A549 (cell line): ENCODE results near the gene COL24A1. TPM values are rescaled to one million over a fixed set of nuclear protein-coding genes. Genes with fewer than 3 reads are reported as not detected.

Source experiments
- ATAC-seq, 2 experiments: fragments of 200-7000 bp in 1 of 2; fragments of >200 bp in 1 of 2; cut with Nextera tagmentation in 1 of 2; cut with Tn5 transposase in 1 of 2; 3 replicates each; pipeline versions ENCODE4 v1.8.0 to v1.9.1; 2018 to 2020; ENCODE audit warnings: mild to moderate bottlenecking in 1 of 2, moderate library complexity in 1 of 2
- CTCF ChIA-PET: fragments of 300-600 bp; sonication (Branson Sonifier 250); formaldehyde crosslinking; extraction: SDS; loops from one replicate; lab custom pipeline; 2021; ENCODE audit warnings: antibody characterized with exemption, inconsistent platforms; lab: Yijun Ruan, JAX
- POLR2A ChIA-PET: fragments of 350-600 bp; formaldehyde crosslinking; extraction: SDS; loops from one replicate; lab custom pipeline; 2021; ENCODE audit warnings: antibody characterized with exemption, inconsistent platforms; lab: Yijun Ruan, JAX
- DNase-seq, 2 experiments: peaks; one replicate each; pipeline versions ENCODE4 v3.0.0 to v3.0.0-alpha.2; 2011 to 2016; ENCODE audit warnings: low read depth in 1 of 2, low spot score in 1 of 2
- FAIRE-seq: peaks from 2 replicates; lab custom pipeline; 2011; peaks lifted over from hg19 to GRCh38; lab: Jason Lieb, UNC
- H3K27ac ChIP-seq, 2 experiments: fragments of >200 bp; sonication (Bioruptor Twin); formaldehyde crosslinking; 3 replicates each; pipeline ENCODE4 v1.5.1; 2016 to 2017
- H3K4me1 ChIP-seq: fragments of >200 bp; sonication (Bioruptor Twin); formaldehyde crosslinking; 3 replicates; pipeline ENCODE4 v1.6.1; 2016
- H3K4me2 ChIP-seq: fragments of >200 bp; sonication (Bioruptor Twin); formaldehyde crosslinking; 3 replicates; pipeline ENCODE4 v1.6.1; 2016
- H3K4me3 ChIP-seq: fragments of >200 bp; sonication (Bioruptor Twin); formaldehyde crosslinking; 3 replicates; pipeline ENCODE4 v1.5.1; 2016
- H3K9me3 ChIP-seq: fragments of >200 bp; sonication (Bioruptor Twin); formaldehyde crosslinking; 3 replicates; pipeline ENCODE4 v1.6.1; 2016
- BHLHE40 ChIP-seq: IDR thresholded peaks from 2 replicates; pipeline ENCODE4 v1.6.1; 2012; ENCODE audit warnings: low read depth, low read length, inconsistent platforms
- CHD4 ChIP-seq: fragments of 200-600 bp; sonication (generic); IDR thresholded peaks from 2 replicates; pipeline ENCODE4 v1.6.1; 2016; ENCODE audit warnings: antibody characterized with exemption, mild to moderate bottlenecking, borderline replicate concordance
- HOXB5 ChIP-seq: fragments of 250-450 bp; sonication (Bioruptor Pico); IDR thresholded peaks from 2 replicates; pipeline ENCODE4 v1.5.0; 2020; ENCODE audit warnings: mild to moderate bottlenecking, moderate library complexity
- KDM5A ChIP-seq: fragments of 200-600 bp; sonication (generic); IDR thresholded peaks from 2 replicates; pipeline ENCODE4 v1.6.1; 2016; ENCODE audit warnings: antibody characterized with exemption, mild to moderate bottlenecking
- MAFK ChIP-seq: fragments of 450-650 bp; IDR thresholded peaks from 2 replicates; pipeline ENCODE4 v1.6.1; 2014; ENCODE audit not compliant: partially characterized antibody
- POLR2A ChIP-seq: IDR thresholded peaks from 2 replicates; pipeline ENCODE4 v1.6.1; 2012; ENCODE audit warnings: mild to moderate bottlenecking, low read length
- SMC3 ChIP-seq: fragments of >200 bp; sonication (Bioruptor Twin); formaldehyde crosslinking; IDR thresholded peaks from 3 replicates; pipeline ENCODE4 v1.6.1; 2018; ENCODE audit warnings: inconsistent platforms
- ZC3H11A ChIP-seq: fragments of 450-650 bp; IDR thresholded peaks from 2 replicates; pipeline ENCODE4 v1.6.1; 2014; ENCODE audit warnings: antibody characterized with exemption, mild to moderate bottlenecking
- ZNF302 ChIP-seq: fragments of 250-450 bp; sonication (Bioruptor Pico); IDR thresholded peaks from 2 replicates; pipeline ENCODE4 v1.9.0; 2021; ENCODE audit warnings: inconsistent platforms, mild to moderate bottlenecking, moderate library complexity
- ZSCAN20 ChIP-seq: fragments of 250-450 bp; sonication (Bioruptor Pico); IDR thresholded peaks from 2 replicates; pipeline ENCODE4 v1.8.0; 2022; ENCODE audit warnings: mild to moderate bottlenecking, moderate library complexity
- WGBS: methylation state at CpG from one replicate; pipeline ENCODE4 v1.1.6; 2017; ENCODE audit errors: missing lambda C conversion rate; 5-methylcytosine and 5-hydroxymethylcytosine counted together
- polyA plus RNA-seq, 4 experiments: library from polyadenylated mRNA; depleted of rRNA in 3 of 4; stranded (reverse); fragments of >200 nt; fragmentation: RNase III in 1 of 4; extraction: RNeasy Plus Mini Kit Qiagen cat#74134 plus additional on column Dnase treatment in 1 of 4; gene quantifications; 2 replicates in 3 of 4; 3 replicates in 1 of 4; pipeline ENCODE4 v1.2.3, GENCODE V29; 2011 to 2017
- TF ChIP-seq, protein P1 (sequence below): IDR thresholded peaks from 2 replicates; pipeline ENCODE4 v1.6.1; 2012
- TF ChIP-seq, protein P2 (sequence below): fragments of 150-350 bp; IDR thresholded peaks from 2 replicates; pipeline ENCODE4 v1.6.1; 2014; ENCODE audit warnings: low read depth, mild to moderate bottlenecking, low read length
- TF ChIP-seq, protein P3 (sequence below): fragments of >200 bp; sonication (Bioruptor Twin); formaldehyde crosslinking; IDR thresholded peaks from 3 replicates; pipeline ENCODE4 v1.5.1; 2016

Gene COL24A1
- polyA plus RNA-seq, 2 of the 4 experiments (the other 2 are of a cell fraction) = 0.03 to 0.13 TPM

DNA sequence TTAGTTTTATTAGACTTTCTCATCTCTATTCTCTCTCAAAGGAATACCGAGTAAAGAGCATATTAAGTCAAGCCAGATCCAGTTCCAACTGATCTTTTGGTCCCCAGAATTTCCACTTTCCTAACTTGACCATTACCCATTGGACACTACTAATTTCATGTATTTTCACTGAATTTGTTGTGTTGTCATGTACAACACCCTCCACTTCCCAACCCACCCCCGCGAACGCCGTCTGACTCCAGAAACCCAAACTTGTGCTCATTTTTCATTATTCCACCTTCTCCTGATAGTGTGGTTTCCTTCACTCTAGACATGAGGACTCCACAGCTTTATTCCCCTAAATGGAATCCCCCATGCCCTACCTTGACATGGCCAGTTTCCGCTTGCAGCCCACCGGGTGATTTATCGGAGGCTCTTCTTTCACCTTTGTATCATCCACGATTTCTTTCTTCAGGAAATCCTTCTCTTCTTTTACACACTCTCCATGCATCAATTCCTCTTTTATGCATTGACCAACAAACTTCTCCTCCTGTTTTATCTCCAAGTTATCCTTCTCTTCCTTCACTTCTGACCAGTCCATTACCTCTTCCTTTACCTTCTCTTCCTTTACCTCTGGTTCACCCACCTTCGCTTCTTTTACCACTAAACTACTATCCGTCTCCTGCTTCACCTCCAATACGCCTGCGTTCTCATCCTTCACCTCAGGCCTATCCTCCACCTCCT is 449.1 kb downstream of the COL24A1 start:
- no peak for FAIRE-seq
- no peak for DNase-seq
- Histone ChIP-seq H3K27ac (peak overlapping the region; percentile 90 to 96), H3K4me3 (peak overlapping the region; percentile 99), H3K4me2 (peak overlapping the region; percentile 99), H3K9me3 (no peaks in the 10 kb centered on the region), H3K4me1 (peaks cover 8% of the 10 kb centered on the region)
- no peak; a peak in 1 of 6 replicates for ATAC-seq
- no peak for TF ChIP-seq POLR2A
- TF ChIP-seq, protein P1, sequence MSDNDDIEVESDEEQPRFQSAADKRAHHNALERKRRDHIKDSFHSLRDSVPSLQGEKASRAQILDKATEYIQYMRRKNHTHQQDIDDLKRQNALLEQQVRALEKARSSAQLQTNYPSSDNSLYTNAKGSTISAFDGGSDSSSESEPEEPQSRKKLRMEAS = no peak
- TF ChIP-seq ZC3H11A = no peak
- TF ChIP-seq SMC3 = no peak
- TF ChIP-seq, protein P2, sequence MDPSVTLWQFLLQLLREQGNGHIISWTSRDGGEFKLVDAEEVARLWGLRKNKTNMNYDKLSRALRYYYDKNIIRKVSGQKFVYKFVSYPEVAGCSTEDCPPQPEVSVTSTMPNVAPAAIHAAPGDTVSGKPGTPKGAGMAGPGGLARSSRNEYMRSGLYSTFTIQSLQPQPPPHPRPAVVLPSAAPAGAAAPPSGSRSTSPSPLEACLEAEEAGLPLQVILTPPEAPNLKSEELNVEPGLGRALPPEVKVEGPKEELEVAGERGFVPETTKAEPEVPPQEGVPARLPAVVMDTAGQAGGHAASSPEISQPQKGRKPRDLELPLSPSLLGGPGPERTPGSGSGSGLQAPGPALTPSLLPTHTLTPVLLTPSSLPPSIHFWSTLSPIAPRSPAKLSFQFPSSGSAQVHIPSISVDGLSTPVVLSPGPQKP = no peak
- WGBS = 13% methylated on average over 13 of the region's 13 CpGs
- ChIA-PET POLR2A (interaction anchor here (0.9 to 1.0 kb wide), 2 partner anchors 12 to 242 kb away, joined by 3 to 4 read pairs; partner anchors contain the start of gene DDAH1), CTCF (interaction anchor here (1.0 to 2.1 kb wide), 5 partner anchors 10 to 410 kb away, joined by 3 to 9 read pairs (median 4); no protein-coding TSS in a partner anchor)

DNA sequence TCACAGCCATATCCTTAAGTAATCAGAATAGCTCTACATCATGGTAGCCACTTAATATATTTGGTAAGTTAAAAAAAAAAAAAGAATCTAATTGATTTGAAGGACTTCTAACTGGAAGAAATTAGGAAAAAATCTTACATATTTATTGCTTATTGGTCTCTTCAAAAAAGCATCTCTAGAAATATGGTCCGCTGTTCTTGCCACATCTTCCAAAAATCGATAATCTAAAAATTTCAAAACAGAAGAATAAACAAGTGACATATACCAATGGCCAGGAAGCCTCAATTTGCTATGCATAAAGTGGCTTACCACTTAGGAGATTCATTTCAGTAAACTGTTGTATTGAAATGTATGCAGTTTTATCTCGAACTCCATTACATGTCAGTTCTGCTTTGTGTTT is 450.6 kb downstream of the COL24A1 start:
- POLR2A ChIA-PET = interaction anchor here (0.6 kb wide), 1 partner anchor 8 kb away, joined by 3 read pairs; no protein-coding TSS in a partner anchor
- CTCF ChIA-PET = interaction anchor here (1.1 kb wide), 1 partner anchor 75 kb away, joined by 3 read pairs; no protein-coding TSS in a partner anchor

DNA sequence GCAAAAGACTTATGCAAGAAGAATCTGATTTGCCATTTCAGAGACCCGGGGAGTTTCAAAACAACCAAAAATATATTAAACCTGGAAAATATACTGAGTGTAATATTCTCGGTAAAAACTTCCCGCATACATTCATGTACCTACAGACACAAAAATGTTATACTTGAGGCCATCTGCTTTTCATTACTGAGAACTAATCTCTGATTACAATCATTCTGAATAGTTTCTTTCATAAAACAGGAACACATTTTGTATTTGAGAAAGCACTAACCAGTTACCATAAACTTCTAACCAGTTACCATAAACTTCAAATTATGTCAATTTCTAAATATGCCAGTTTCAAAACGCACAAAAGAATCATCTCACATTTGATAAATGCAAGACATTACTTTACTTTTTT is 456.1 kb downstream of the COL24A1 start:
- DNase-seq = no peak
- no peak for ATAC-seq
- Histone ChIP-seq H3K4me1 (no peaks in the 10 kb centered on the region), H3K4me2 (no peak overlapping the region), H3K9me3 (no peaks in the 10 kb centered on the region), H3K4me3 (no peak overlapping the region), H3K27ac (no peak overlapping the region)
- POLR2A ChIA-PET = interaction anchor here (1.2 kb wide), 1 partner anchor 8 kb away, joined by 3 read pairs; the partner anchor contains the start of gene ZNHIT6
- WGBS = 96% methylated on average over 4 of the region's 4 CpGs
- CTCF ChIA-PET = interaction anchor here (1.3 to 4.3 kb wide), 2 partner anchors 8 to 393 kb away, joined by 3 to 23 read pairs; no protein-coding TSS in a partner anchor
- no peak for FAIRE-seq
- TF ChIP-seq, protein P1 = no peak
- TF ChIP-seq KDM5A = no peak

More for the DNA sequence above, 450.6 kb downstream of the COL24A1 start:
- DNase-seq (no peak), FAIRE-seq (no peak), ATAC-seq (no peak)
- Histone ChIP-seq H3K9me3 (no peaks in the 10 kb centered on the region), H3K27ac (no peak overlapping the region), H3K4me1 (peaks cover 8% of the 10 kb centered on the region), H3K4me3 (no peak overlapping the region), H3K4me2 (peak overlapping the region; percentile 99)
- no peak for TF ChIP-seq ZSCAN20 (CRISPR knock-in tag)
- TF ChIP-seq HOXB5 (CRISPR knock-in tag) = no peak
- 86% methylated on average over 3 of the region's 3 CpGs for WGBS

DNA sequence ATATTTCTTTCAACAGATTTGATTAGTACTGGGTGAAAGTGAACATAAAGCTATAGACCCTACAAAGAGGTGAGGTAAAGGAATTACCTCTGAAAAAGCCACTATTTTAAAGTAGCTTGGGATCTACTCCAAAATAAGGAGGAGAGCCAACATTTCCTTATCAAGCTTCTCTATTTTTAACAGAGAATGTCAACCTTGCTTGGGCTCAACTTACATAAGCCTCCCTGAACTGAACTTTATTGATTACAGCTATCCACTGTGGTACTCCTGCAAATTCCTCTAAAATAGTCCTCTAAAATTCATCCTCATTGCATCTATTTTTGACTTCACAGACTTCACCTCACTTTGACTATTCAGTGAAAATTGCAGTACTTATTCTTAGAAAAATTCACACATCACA is 458.7 kb downstream of the COL24A1 start:
- POLR2A ChIA-PET = interaction anchor here (0.5 kb wide), 2 partner anchors 8 to 69 kb away, joined by 3 read pairs; no protein-coding TSS in a partner anchor
- FAIRE-seq = no peak
- TF ChIP-seq MAFK (no peak), CHD4 (no peak), BHLHE40 (no peak), ZNF302 (CRISPR knock-in tag) (no peak)
- TF ChIP-seq, protein P3, sequence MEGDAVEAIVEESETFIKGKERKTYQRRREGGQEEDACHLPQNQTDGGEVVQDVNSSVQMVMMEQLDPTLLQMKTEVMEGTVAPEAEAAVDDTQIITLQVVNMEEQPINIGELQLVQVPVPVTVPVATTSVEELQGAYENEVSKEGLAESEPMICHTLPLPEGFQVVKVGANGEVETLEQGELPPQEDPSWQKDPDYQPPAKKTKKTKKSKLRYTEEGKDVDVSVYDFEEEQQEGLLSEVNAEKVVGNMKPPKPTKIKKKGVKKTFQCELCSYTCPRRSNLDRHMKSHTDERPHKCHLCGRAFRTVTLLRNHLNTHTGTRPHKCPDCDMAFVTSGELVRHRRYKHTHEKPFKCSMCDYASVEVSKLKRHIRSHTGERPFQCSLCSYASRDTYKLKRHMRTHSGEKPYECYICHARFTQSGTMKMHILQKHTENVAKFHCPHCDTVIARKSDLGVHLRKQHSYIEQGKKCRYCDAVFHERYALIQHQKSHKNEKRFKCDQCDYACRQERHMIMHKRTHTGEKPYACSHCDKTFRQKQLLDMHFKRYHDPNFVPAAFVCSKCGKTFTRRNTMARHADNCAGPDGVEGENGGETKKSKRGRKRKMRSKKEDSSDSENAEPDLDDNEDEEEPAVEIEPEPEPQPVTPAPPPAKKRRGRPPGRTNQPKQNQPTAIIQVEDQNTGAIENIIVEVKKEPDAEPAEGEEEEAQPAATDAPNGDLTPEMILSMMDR = no peak
- DNase-seq = no peak
- Histone ChIP-seq H3K4me3 (no peak overlapping the region), H3K4me1 (peaks cover 5% of the 10 kb centered on the region; the same call in 2 of the 3 replicates), H3K4me2 (no peak overlapping the region), H3K9me3 (no peaks in the 10 kb centered on the region), H3K27ac (no peak overlapping the region)
- no peak for ATAC-seq
- CTCF ChIA-PET = interaction anchor here (1.7 to 4.4 kb wide), 2 partner anchors 10 to 390 kb away, joined by 4 to 25 read pairs; partner anchors contain the start of gene ZNHIT6
